Smooth muscle cell (in vitro differentiated cells): ENCODE results near the gene STARD10. TPM values are rescaled to one million over a fixed set of nuclear protein-coding genes. Genes with fewer than 3 reads are reported as not detected.
A peak's percentile ranks its signal among the peaks of the same experiment; 100 is the strongest.

Source experiments
- DNase-seq: peaks from one replicate; lab custom pipeline; 2025; ENCODE audit not compliant: unreplicated experiment; lab: John Stamatoyannopoulos, UW
- H2AFZ ChIP-seq: fragments of 200-600 bp; sonication (generic); 2 replicates; pipeline ENCODE4 v1.6.0; 2016; ENCODE audit warnings: antibody characterized with exemption, low read depth, mild to moderate bottlenecking
- H3F3A ChIP-seq: fragments of 200-600 bp; sonication (generic); 2 replicates; pipeline ENCODE4 v1.6.0; 2017; ENCODE audit warnings: antibody characterized with exemption, low read depth
- H3K27ac ChIP-seq: fragments of 200-600 bp; sonication (generic); 2 replicates; pipeline ENCODE4 v1.5.1; 2016; ENCODE audit warnings: low read depth, mild to moderate bottlenecking
- H3K27me3 ChIP-seq: fragments of 200-600 bp; sonication (generic); 2 replicates; pipeline ENCODE4 v1.6.1; 2016; ENCODE audit warnings: low read depth, mild to moderate bottlenecking
- H3K36me3 ChIP-seq: fragments of 200-600 bp; sonication (generic); 2 replicates; pipeline ENCODE4 v1.5.1; 2016; ENCODE audit warnings: low read depth
- H3K4me1 ChIP-seq: fragments of 200-600 bp; sonication (generic); 2 replicates; pipeline ENCODE4 v1.5.1; 2016; ENCODE audit warnings: low read depth
- H3K4me2 ChIP-seq: fragments of 200-600 bp; sonication (generic); 2 replicates; pipeline ENCODE4 v1.6.0; 2016; ENCODE audit warnings: mild to moderate bottlenecking
- H3K4me3 ChIP-seq: fragments of 200-600 bp; sonication (generic); 2 replicates; pipeline ENCODE4 v1.5.1; 2016; ENCODE audit warnings: mild to moderate bottlenecking
- H3K79me2 ChIP-seq: fragments of 200-600 bp; sonication (generic); 2 replicates; pipeline ENCODE4 v1.6.0; 2016; ENCODE audit warnings: low read depth, mild to moderate bottlenecking
- H3K9ac ChIP-seq: fragments of 200-600 bp; sonication (generic); 2 replicates; pipeline ENCODE4 v1.6.0; 2016; ENCODE audit warnings: low read depth
- H3K9me3 ChIP-seq: fragments of 200-600 bp; sonication (generic); replicated peaks from 2 replicates; pipeline ENCODE4 v1.5.1; 2016; ENCODE audit warnings: low read depth
- H4K20me1 ChIP-seq: fragments of 200-600 bp; sonication (generic); 2 replicates; pipeline ENCODE4 v1.6.0; 2016; ENCODE audit warnings: low read depth
- WGBS: methylation state at CpG from one replicate; pipeline ENCODE4 v1.1.7; 2016; ENCODE audit warnings: low lambda C conversion rate; 5-methylcytosine and 5-hydroxymethylcytosine counted together
- polyA plus RNA-seq: library from polyadenylated mRNA; unstranded; fragments of >200 nt; fragmentation: Nextera tagmentation; extraction: Ambion mirVana; gene quantifications from 2 replicates; pipeline ENCODE4 v1.2.1, GENCODE V29; 2016
- total RNA-seq: library from RNA; depleted of rRNA; stranded (reverse); fragments of >200 nt; gene quantifications from 2 replicates; pipeline ENCODE4 v1.2.3, GENCODE V29; 2014
- TF ChIP-seq, protein P1 (sequence below): fragments of 200-600 bp; sonication (generic); IDR thresholded peaks from 2 replicates; pipeline ENCODE4 v1.5.1; 2017; ENCODE audit warnings: borderline replicate concordance, mild to moderate bottlenecking, antibody characterized with exemption; ENCODE audit not compliant: insufficient read depth, poor library complexity, severe bottlenecking

Gene STARD10
- total and polyA plus RNA-seq, 2 experiments from 2014 or later: 87.7 to 130 TPM

- TF ChIP-seq, protein P1, sequence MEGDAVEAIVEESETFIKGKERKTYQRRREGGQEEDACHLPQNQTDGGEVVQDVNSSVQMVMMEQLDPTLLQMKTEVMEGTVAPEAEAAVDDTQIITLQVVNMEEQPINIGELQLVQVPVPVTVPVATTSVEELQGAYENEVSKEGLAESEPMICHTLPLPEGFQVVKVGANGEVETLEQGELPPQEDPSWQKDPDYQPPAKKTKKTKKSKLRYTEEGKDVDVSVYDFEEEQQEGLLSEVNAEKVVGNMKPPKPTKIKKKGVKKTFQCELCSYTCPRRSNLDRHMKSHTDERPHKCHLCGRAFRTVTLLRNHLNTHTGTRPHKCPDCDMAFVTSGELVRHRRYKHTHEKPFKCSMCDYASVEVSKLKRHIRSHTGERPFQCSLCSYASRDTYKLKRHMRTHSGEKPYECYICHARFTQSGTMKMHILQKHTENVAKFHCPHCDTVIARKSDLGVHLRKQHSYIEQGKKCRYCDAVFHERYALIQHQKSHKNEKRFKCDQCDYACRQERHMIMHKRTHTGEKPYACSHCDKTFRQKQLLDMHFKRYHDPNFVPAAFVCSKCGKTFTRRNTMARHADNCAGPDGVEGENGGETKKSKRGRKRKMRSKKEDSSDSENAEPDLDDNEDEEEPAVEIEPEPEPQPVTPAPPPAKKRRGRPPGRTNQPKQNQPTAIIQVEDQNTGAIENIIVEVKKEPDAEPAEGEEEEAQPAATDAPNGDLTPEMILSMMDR: no peak
- no peak overlapping the region for H3K27ac ChIP-seq
- 100% methylated on average over 4 of the region's 4 CpGs for WGBS
Observed at GRCh38 chr11:72767203-72768062, 26.4 kb downstream of the STARD10 start.

DNA sequence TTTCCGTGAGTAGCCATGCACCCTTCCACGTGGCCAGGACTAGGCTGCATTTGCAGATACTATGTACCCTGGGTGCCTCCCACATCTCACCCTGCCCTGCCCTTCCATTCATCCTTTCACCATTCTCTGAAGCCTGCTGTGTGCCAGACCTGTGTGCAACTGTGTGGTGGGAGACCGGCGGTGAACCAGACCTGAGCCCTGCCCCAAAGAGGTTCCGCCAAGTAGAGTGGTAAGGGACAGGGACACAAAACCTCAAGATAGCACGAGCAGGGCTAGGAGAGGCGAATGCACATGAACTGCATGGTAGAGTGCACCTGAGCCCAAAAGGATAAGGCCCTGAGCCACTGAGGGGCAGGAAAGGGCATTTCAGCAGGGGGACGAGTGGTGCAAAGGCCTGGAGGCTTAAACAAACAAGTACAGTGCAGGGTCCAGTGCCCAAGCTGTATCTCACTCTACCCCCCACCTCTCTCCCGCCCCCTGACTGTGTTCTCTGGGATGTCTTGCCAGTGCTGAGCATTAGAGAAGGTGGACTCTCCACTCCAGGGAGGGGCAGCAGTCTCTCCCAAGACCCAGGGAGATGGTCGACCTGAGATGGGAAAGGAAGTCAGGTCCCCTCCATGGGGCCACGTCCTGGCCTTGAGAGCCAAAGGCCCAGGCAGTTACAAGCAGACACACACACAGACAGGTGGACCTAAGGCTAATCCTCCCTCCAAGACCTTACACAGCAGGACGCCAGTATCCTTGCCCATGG lies 27.5 kb downstream of the STARD10 start:
- Histone ChIP-seq H3K4me2 (no peak overlapping the region), H4K20me1 (peaks cover 29% of the 10 kb centered on the region), H3F3A (no peaks in the 10 kb centered on the region), H3K4me3 (no peak overlapping the region), H3K79me2 (peaks cover 29% of the 10 kb centered on the region), H2AFZ (no peak overlapping the region), H3K27me3 (no peaks in the 10 kb centered on the region), H3K36me3 (no peaks in the 10 kb centered on the region), H3K9me3 (no peaks in the 10 kb centered on the region), H3K4me1 (no peaks in the 10 kb centered on the region), H3K27ac (no peak overlapping the region), H3K9ac (no peak overlapping the region)
- 91% methylated on average over 12 of the region's 12 CpGs for WGBS
- no peak for DNase-seq
- TF ChIP-seq, protein P1: no peak

More at GRCh38 chr11:72767203-72768062, 26.4 kb downstream of the STARD10 start:
- H3K9me3 ChIP-seq: no peaks in the 10 kb centered on the region
- peaks cover 29% of the 10 kb centered on the region for H4K20me1 ChIP-seq
- H2AFZ ChIP-seq: no peak overlapping the region
- H3K36me3 ChIP-seq: no peaks in the 10 kb centered on the region
- H3K4me3 ChIP-seq: no peak overlapping the region
- H3K79me2 ChIP-seq: peaks cover 29% of the 10 kb centered on the region
- no peaks in the 10 kb centered on the region for H3K27me3 ChIP-seq
- no peak for DNase-seq
- H3K9ac ChIP-seq: no peak overlapping the region
- H3K4me1 ChIP-seq: peaks cover under 1% of the 10 kb centered on the region
- H3K4me2 ChIP-seq: no peak overlapping the region
- peaks cover 4% of the 10 kb centered on the region for H3F3A ChIP-seq

DNA sequence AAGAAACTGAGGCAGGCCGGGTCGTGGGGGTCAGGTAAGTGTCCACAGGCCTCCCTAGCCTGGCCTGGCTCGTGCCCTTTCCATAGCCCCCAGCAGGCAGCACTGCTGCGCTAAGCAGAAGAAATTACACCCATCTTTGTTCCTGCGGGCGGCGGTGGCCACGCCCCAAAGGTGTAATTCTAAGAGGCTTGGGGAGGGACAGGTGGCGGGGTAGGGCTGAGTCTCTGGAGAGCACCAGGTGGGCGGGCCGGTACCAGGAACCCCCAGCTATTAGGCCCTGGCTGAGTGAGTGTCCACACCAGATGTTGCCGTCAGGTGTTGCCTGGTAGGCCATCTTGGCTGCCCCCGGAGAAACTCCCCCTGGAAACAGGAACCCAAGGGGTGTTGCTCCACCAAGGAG lies 29.3 kb downstream of the STARD10 start:
- WGBS: 63% methylated on average over 13 of the region's 13 CpGs
- DNase-seq: no peak
- Histone ChIP-seq H3K27ac (peak overlapping the region; percentile 0), H3K4me1 (no peaks in the 10 kb centered on the region), H3K36me3 (no peaks in the 10 kb centered on the region), H3F3A (no peaks in the 10 kb centered on the region), H4K20me1 (peaks cover 29% of the 10 kb centered on the region), H3K4me3 (no peak overlapping the region), H3K4me2 (no peak overlapping the region), H3K9me3 (no peaks in the 10 kb centered on the region), H2AFZ (no peak overlapping the region), H3K9ac (no peak overlapping the region), H3K79me2 (peaks cover 19% of the 10 kb centered on the region), H3K27me3 (no peaks in the 10 kb centered on the region)
- TF ChIP-seq, protein P1: no peak
